Neuronal stem cell (in vitro differentiated cells): Measurements from ENCODE around the gene SEMA6D.

Experiments used
- DNase-seq: peaks from one replicate; pipeline ENCODE4 v3.0.0-alpha.2; 2013; ENCODE audit warnings: low spot score
- H2AFZ ChIP-seq: one replicate; pipeline ENCODE4 v1.6.1; 2013; ENCODE audit warnings: mild to moderate bottlenecking, low read length, inconsistent platforms
- H2AK5ac ChIP-seq: 2 replicates; pipeline ENCODE4 v1.6.1; 2013; ENCODE audit warnings: low read depth, mild to moderate bottlenecking, inconsistent platforms, low read length, moderate library complexity, mixed read lengths
- H2BK120ac ChIP-seq: 2 replicates; pipeline ENCODE4 v1.6.1; 2013; ENCODE audit warnings: low read depth, mild to moderate bottlenecking, inconsistent platforms, low read length, moderate library complexity, mixed read lengths
- H2BK12ac ChIP-seq: one replicate; pipeline ENCODE4 v1.6.1; 2013; ENCODE audit warnings: low read length, inconsistent platforms
- H2BK15ac ChIP-seq: 2 replicates; pipeline ENCODE4 v1.6.1; 2013; ENCODE audit warnings: mild to moderate bottlenecking, low read length, inconsistent platforms, mixed read lengths
- H2BK5ac ChIP-seq: one replicate; pipeline ENCODE4 v1.6.1; 2013; ENCODE audit warnings: inconsistent platforms, mild to moderate bottlenecking, low read length, moderate library complexity
- H3K14ac ChIP-seq: one replicate; pipeline ENCODE4 v1.6.1; 2013; ENCODE audit warnings: low read length, inconsistent platforms
- H3K18ac ChIP-seq: 2 replicates; pipeline ENCODE4 v1.6.1; 2013; ENCODE audit warnings: low read length, inconsistent platforms
- H3K23ac ChIP-seq: 2 replicates; pipeline ENCODE4 v1.6.1; 2013; ENCODE audit warnings: low read depth, mild to moderate bottlenecking, mixed read lengths, low read length, inconsistent platforms; ENCODE audit not compliant: poor library complexity
- H3K27ac ChIP-seq: replicated peaks from 3 replicates; pipeline ENCODE4 v1.5.1; 2013; ENCODE audit warnings: low read length, inconsistent platforms
- H3K27me3 ChIP-seq, 3 experiments: 2 replicates each; pipeline ENCODE4 v1.6.1; 2013; ENCODE audit warnings: low read length in 3 of 3, mild to moderate bottlenecking in 2 of 3, inconsistent platforms in 1 of 3, low read depth in 1 of 3, mixed read lengths in 1 of 3, moderate library complexity in 1 of 3; ENCODE audit not compliant: control insufficient read depth in 3 of 3, insufficient read depth in 3 of 3
- H3K36me3 ChIP-seq, 2 donors: replicated peaks in 1 of 2; 2 replicates each; pipeline ENCODE4 v1.6.1; 2013; ENCODE audit warnings: low read length in 2 of 2; ENCODE audit not compliant: control insufficient read depth in 2 of 2, insufficient read depth in 2 of 2
- H3K4ac ChIP-seq: 2 replicates; pipeline ENCODE4 v1.6.1; 2013; ENCODE audit warnings: inconsistent platforms, mild to moderate bottlenecking, low read length, moderate library complexity
- H3K4me1 ChIP-seq, 2 donors: 1 replicate in 1 of 2; 2 replicates in 1 of 2; pipeline ENCODE4 v1.6.1; 2013; ENCODE audit warnings: low read length in 2 of 2, low read depth in 1 of 2; ENCODE audit not compliant: control insufficient read depth in 2 of 2, insufficient read depth in 1 of 2
- H3K4me2 ChIP-seq: one replicate; pipeline ENCODE4 v1.6.1; 2013; ENCODE audit warnings: mild to moderate bottlenecking, low read length, inconsistent platforms; ENCODE audit not compliant: insufficient read depth, poor library complexity, severe bottlenecking
- H3K4me3 ChIP-seq, 2 donors: 2 replicates each; pipeline ENCODE4 v1.5.1; 2013; ENCODE audit warnings: low read length in 2 of 2, mild to moderate bottlenecking in 2 of 2, inconsistent platforms in 1 of 2, moderate library complexity in 1 of 2
- H3K79me1 ChIP-seq: one replicate; pipeline ENCODE4 v1.6.1; 2013; ENCODE audit warnings: low read depth, mild to moderate bottlenecking, inconsistent platforms, low read length, moderate library complexity
- H3K9ac ChIP-seq: one replicate; pipeline ENCODE4 v1.6.1; 2013; ENCODE audit warnings: mild to moderate bottlenecking, low read depth, low read length, inconsistent platforms; ENCODE audit not compliant: poor library complexity
- H3K9me3 ChIP-seq, 2 donors: replicated peaks in 1 of 2; 2 replicates each; pipeline versions ENCODE3 to v1.6.1; 2013; ENCODE audit warnings: low read length in 2 of 2, mild to moderate bottlenecking in 2 of 2, inconsistent platforms in 1 of 2, low read depth in 1 of 2, mixed read lengths in 1 of 2, moderate library complexity in 1 of 2; ENCODE audit not compliant: control insufficient read depth in 2 of 2, insufficient read depth in 1 of 2
- H4K8ac ChIP-seq: one replicate; pipeline ENCODE4 v1.6.1; 2013; ENCODE audit warnings: low read depth, mild to moderate bottlenecking, inconsistent platforms, low read length, moderate library complexity
- H4K91ac ChIP-seq: one replicate; pipeline ENCODE4 v1.6.1; 2013; ENCODE audit warnings: low read length, low read depth, mild to moderate bottlenecking, inconsistent platforms; ENCODE audit not compliant: poor library complexity
- WGBS, 2 donors: extraction: QIAGEN DNeasy Blood & Tissue Kit; methylation state at CpG; one replicate each; pipeline ENCODE4 v1.1.7; 2013; ENCODE audit warnings: missing lambda C conversion rate in 2 of 2, mixed read lengths in 1 of 2; ENCODE audit not compliant: insufficient read length in 2 of 2, insufficient replicate concordance in 1 of 2; ENCODE audit errors: extremely low coverage in 2 of 2; 5-methylcytosine and 5-hydroxymethylcytosine counted together

SEMA6D gene

DNA sequence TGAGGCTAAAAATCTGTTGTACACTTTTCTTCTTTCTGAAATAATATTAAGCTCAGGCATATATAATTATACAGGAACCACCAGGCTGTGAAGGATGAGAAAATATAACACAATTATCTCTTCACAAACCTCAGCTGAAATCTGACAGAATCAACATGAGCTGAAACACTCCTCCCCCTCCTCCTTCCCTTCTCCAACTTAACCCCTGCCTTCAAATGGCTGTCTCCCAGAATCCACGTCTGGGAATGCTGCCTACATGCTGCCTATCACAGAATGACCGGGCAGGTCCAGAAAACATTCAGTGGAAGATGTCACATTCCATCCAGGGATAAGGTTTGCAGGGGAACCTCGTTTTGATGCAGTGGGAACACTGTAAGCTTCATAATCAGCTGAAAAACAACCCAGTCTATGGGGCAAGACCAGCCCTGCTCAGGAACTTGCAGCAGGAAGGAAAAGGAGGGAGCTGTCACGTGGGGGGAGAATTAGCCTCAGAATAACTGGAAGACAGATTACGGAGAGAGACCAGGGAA, 44.0 kb upstream of the SEMA6D start:
- no peaks in the 10 kb centered on the region for H3K79me1 ChIP-seq
- no peak overlapping the region for H3K18ac ChIP-seq
- H3K14ac ChIP-seq, result no peak overlapping the region
- no peak overlapping the region for H3K27ac ChIP-seq
- no peak overlapping the region for H2BK120ac ChIP-seq
- no peak overlapping the region for H3K4me3 ChIP-seq
- no peak overlapping the region for H2AFZ ChIP-seq
- no peaks in the 10 kb centered on the region for H3K27me3 ChIP-seq
- no peak overlapping the region for H3K4me2 ChIP-seq
- no peak overlapping the region for H2BK15ac ChIP-seq
- no peak overlapping the region for H2BK12ac ChIP-seq
- no peak overlapping the region for H4K8ac ChIP-seq
- no peaks in the 10 kb centered on the region for H3K36me3 ChIP-seq
- peaks cover 0 to 28% of the 10 kb centered on the region in 2 donors for H3K4me1 ChIP-seq
- no peak overlapping the region for H2BK5ac ChIP-seq
- WGBS, 2 donors, result no CpG with 5 or more reads among the region's 5 CpGs
- no peak overlapping the region for H3K9ac ChIP-seq
- no peak overlapping the region for H3K4ac ChIP-seq
- DNase-seq, result no peak
- no peak overlapping the region for H2AK5ac ChIP-seq
- no peaks in the 10 kb centered on the region for H3K9me3 ChIP-seq
- H3K23ac ChIP-seq, result no peak overlapping the region
- H4K91ac ChIP-seq, result no peak overlapping the region

- Histone ChIP-seq H4K91ac (no peak overlapping the region), H2BK12ac (no peak overlapping the region), H2AK5ac (no peak overlapping the region), H4K8ac (no peak overlapping the region), H3K79me1 (no peaks in the 10 kb centered on the region), H3K36me3 (no peaks in the 10 kb centered on the region), H3K14ac (no peak overlapping the region), H3K18ac (no peak overlapping the region), H3K4ac (no peak overlapping the region), H3K27ac (peak overlapping the region; percentile 49), H3K23ac (no peak overlapping the region), H3K9me3 (no peaks in the 10 kb centered on the region), H3K4me3 (no peak overlapping the region), H3K4me2 (no peak overlapping the region), H2BK5ac (no peak overlapping the region), H2AFZ (no peak overlapping the region), H3K4me1 (peaks cover 0 to 30% of the 10 kb centered on the region in 2 donors), H2BK15ac (no peak overlapping the region), H3K27me3 (no peaks in the 10 kb centered on the region), H3K9ac (no peak overlapping the region), H2BK120ac (no peak overlapping the region)
- WGBS, 2 donors, result no CpG with 5 or more reads among the region's 8 CpGs
- DNase-seq, result peak; percentile 40
Observed at GRCh38 chr15:47674586-47675232, 42.6 kb upstream of the SEMA6D start.

DNA sequence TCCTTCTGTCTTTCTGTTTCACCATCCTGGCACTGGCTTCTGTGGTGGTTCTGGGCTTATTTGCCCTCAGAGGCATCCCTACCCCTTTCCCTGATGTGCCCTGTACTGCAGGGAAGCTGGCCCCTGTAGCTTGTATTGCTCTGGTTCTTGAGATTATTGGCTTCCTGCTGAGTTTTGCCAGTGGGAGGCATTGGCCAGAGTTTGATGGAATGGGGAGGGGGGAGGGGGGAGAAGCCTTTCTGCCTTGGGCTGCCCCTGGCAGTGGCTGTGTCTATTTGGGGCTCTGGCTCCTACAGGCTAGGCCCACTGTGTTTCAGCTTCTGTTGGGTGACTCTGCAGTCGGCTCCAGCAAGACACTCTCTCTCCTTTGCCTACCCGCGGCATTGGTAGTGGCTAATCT, 41.6 kb upstream of the SEMA6D start:
- no peaks in the 10 kb centered on the region for H3K36me3 ChIP-seq
- H2BK15ac ChIP-seq, result peak overlapping the region; percentile 12
- no peak overlapping the region for H3K14ac ChIP-seq
- WGBS, 2 donors, result no CpG with 5 or more reads among the region's 3 CpGs
- no peak overlapping the region for H2AK5ac ChIP-seq
- H3K9me3 ChIP-seq, result no peaks in the 10 kb centered on the region
- no peak overlapping the region for H3K4me3 ChIP-seq
- no peaks in the 10 kb centered on the region for H3K79me1 ChIP-seq
- H3K9ac ChIP-seq, result no peak overlapping the region
- no peaks in the 10 kb centered on the region for H3K27me3 ChIP-seq
- H2BK12ac ChIP-seq, result no peak overlapping the region
- no peak overlapping the region for H3K4ac ChIP-seq
- no peak overlapping the region for H2BK120ac ChIP-seq
- no peak overlapping the region for H3K23ac ChIP-seq
- no peak overlapping the region for H3K27ac ChIP-seq
- no peak overlapping the region for H4K8ac ChIP-seq
- DNase-seq, result no peak
- no peak overlapping the region for H2AFZ ChIP-seq
- peaks cover 0 to 24% of the 10 kb centered on the region in 2 donors for H3K4me1 ChIP-seq
- no peak overlapping the region for H4K91ac ChIP-seq
- no peak overlapping the region for H2BK5ac ChIP-seq
- H3K4me2 ChIP-seq, result no peak overlapping the region
- peak overlapping the region; percentile 35 for H3K18ac ChIP-seq

GRCh38 chr15:47678040-47678439, 39.3 kb upstream of the SEMA6D start:
- Histone ChIP-seq H2AK5ac (no peak overlapping the region), H3K4me1 (peaks cover 0 to 20% of the 10 kb centered on the region in 2 donors), H2BK5ac (no peak overlapping the region), H3K23ac (no peak overlapping the region), H3K18ac (no peak overlapping the region), H3K4ac (no peak overlapping the region), H3K4me3 (no peak overlapping the region), H3K14ac (no peak overlapping the region), H2BK15ac (no peak overlapping the region), H3K4me2 (no peak overlapping the region), H2AFZ (no peak overlapping the region), H4K91ac (no peak overlapping the region), H3K27me3 (no peaks in the 10 kb centered on the region), H3K9ac (no peak overlapping the region), H3K79me1 (no peaks in the 10 kb centered on the region), H2BK12ac (no peak overlapping the region), H3K9me3 (no peaks in the 10 kb centered on the region), H4K8ac (no peak overlapping the region), H3K36me3 (no peaks in the 10 kb centered on the region), H2BK120ac (no peak overlapping the region), H3K27ac (no peak overlapping the region)
- no peak for DNase-seq
- no CpG with 5 or more reads among the region's 1 CpG for WGBS, 2 donors
